Cardiac fibroblast (primary cell): ENCODE data around the gene NTPCR.

Experiments
- DNase-seq, 2 donors: peaks; one replicate each; pipeline versions ENCODE4 v3.0.0 to v3.0.0-alpha.2; 2010; ENCODE audit warnings: low read depth in 2 of 2
- H3K4me3 ChIP-seq, 2 donors: replicated peaks in 1 of 2; 1 replicate in 1 of 2; 2 replicates in 1 of 2; pipeline ENCODE4 v1.5.1; 2011; ENCODE audit warnings: low read depth in 2 of 2, low read length in 2 of 2, mild to moderate bottlenecking in 2 of 2, moderate library complexity in 1 of 2
- CTCF ChIP-seq: IDR thresholded peaks from one replicate; pipeline ENCODE4 v1.5.1; 2011; ENCODE audit warnings: low read depth, mild to moderate bottlenecking, low read length, inconsistent platforms

The NTPCR gene

DNA sequence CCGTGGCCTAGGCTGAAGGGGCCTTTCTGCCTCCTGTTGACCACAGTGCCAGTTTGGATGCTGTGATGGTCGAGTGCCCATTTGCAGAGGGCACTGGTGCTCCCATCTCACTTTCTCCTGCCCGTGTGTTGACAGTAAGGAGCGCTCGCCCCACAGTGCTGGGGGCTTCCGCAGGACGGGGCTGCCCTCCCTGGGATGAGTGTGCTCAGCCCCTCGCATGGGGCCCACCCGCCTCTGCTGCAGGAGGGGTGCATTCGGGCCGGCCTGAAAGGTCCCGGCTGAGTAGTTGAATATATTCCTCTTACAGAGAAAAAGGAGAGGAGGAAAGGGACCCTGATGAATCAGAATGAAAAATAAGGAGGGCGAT, 37.3 kb downstream of the NTPCR start:
- no peak for DNase-seq
- TF ChIP-seq CTCF: no peak
- H3K4me3 ChIP-seq: no peak overlapping the region

- peak; percentile 38 to 47 for DNase-seq
- TF ChIP-seq CTCF: no peak
- H3K4me3 ChIP-seq: no peak overlapping the region
These were observed 38.2 kb downstream of the NTPCR start for GRCh38 chr1:232988572-232989040.

DNA sequence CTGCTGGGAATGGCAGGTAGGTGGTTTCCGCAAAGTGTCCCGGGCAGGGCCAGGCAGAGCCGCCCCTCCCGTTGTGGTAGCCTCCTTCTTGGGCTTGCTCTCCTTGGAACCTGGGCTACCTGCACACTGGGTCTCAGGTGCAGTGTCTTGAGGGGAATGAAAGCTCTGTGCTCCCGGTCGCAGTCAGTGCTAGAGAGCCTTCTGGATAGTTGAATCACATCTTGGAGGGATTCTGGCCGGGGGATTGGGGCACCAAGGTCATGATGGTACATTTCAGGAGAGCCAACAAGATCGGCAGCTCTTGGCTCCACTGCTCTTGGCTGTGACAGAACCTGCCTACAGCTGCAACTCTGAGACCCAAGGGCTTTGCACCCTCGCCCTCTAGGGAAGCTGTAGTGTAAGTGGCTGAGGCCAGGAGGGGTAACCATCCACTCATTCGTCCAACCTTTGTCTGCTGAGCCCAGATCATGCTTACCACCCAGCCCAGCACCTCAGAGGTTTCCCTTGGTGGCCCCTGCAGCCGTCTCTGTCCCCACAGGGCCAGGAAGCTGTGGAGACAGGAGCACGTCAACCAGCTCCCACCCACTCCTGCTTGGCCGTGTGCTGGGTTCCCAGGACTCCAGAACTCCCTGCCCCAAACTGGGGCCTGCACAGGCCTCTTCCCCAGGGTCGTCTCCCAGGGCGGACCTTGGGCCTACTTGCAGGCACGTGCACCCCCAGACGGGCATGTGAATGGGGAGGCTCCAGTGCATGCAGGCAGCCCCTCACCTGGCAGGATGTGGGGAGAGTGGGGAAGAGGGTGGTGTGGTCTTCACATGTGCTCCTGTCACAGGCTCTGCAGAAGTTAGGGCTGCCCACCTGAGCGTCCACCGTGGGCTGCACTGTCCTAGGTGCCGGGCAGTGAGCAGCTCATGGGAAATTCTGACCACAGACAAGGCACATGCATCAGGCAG, 40.0 kb downstream of the NTPCR start:
- no peak for TF ChIP-seq CTCF
- no peak overlapping the region for H3K4me3 ChIP-seq
- no peak for DNase-seq

DNA sequence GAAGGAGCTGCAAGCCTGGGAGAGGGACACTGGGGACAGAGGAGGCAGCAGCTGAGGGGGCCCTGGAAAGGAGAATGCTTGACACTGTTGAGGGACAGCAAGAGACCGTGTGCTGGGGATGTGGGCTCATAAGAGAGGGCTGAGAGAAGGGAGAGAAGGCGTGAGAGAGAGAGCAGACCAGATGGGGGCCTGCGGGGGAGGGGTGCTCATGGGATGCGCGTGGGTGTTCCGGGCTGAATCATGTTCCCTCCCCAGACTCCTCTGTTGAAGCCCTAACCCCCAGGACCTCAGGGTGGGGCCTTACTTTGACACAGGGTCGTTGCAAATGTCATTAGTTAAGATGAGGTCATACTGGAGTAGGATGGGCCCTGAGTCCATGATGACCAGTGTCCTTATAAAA, 40.8 kb downstream of the NTPCR start:
- no peak for TF ChIP-seq CTCF
- no peak overlapping the region for H3K4me3 ChIP-seq
- DNase-seq: no peak

DNA sequence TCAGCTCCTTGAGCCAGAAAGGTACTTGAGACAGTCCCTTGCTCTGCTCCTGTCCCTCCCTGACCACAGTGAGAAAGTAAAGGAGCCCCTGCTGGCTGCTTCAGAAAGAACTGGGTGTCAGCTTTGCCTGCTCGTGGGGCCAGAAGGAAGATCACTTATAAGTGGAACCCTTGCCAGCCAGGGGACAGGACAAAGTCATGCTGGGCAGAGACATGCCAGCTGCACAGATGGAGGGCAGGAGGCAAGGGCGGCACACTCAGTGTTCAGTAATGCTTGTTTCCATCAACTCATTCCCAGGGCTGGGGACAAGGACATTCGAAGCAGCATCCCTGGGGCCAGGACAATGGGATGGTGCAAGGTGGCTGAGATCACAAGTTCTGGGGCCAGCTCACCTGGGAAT, 41.8 kb downstream of the NTPCR start:
- DNase-seq: no peak
- H3K4me3 ChIP-seq: no peak overlapping the region
- no peak for TF ChIP-seq CTCF

GRCh38 chr1:232993555-232993954, 43.1 kb downstream of the NTPCR start:
- no peak overlapping the region for H3K4me3 ChIP-seq
- no peak for DNase-seq
- TF ChIP-seq CTCF: no peak

GRCh38 chr1:232995189-232995588, 44.8 kb downstream of the NTPCR start:
- TF ChIP-seq CTCF: no peak
- DNase-seq: no peak
- H3K4me3 ChIP-seq: no peak overlapping the region
